A549 (cell line): ENCODE results near the gene COX7A2L.

Source experiments
- CHD2 ChIP-seq: fragments of 150-350 bp; IDR thresholded peaks from 2 replicates; pipeline ENCODE4 v1.6.1; 2014; ENCODE audit warnings: low read length; ENCODE audit not compliant: partially characterized antibody
- EP300 ChIP-seq, 2 experiments: fragments of >200 bp; sonication (Bioruptor Twin); formaldehyde crosslinking; IDR thresholded peaks; 2 replicates in 1 of 2; 3 replicates in 1 of 2; pipeline ENCODE4 v1.6.1; 2016 to 2017
- KDM5A ChIP-seq: fragments of 200-600 bp; sonication (generic); IDR thresholded peaks from 2 replicates; pipeline ENCODE4 v1.6.1; 2016; ENCODE audit warnings: antibody characterized with exemption, mild to moderate bottlenecking
- MYC ChIP-seq: IDR thresholded peaks from 2 replicates; pipeline ENCODE4 v1.6.1; 2012; ENCODE audit warnings: mild to moderate bottlenecking, inconsistent platforms, low read length, improper control_type of control experiment, borderline replicate concordance
- POLR2A ChIP-seq: IDR thresholded peaks from 2 replicates; pipeline ENCODE4 v1.6.1; 2012; ENCODE audit warnings: mild to moderate bottlenecking, low read length
- POLR2AphosphoS2 ChIP-seq: conservative IDR thresholded peaks from 2 replicates; pipeline ENCODE4 v1.6.1; 2012; ENCODE audit warnings: low read length, improper control_type of control experiment, inconsistent platforms
- SREBF2 ChIP-seq: fragments of 450-650 bp; IDR thresholded peaks from 2 replicates; pipeline ENCODE4 v1.6.1; 2014; ENCODE audit warnings: mild to moderate bottlenecking, moderate library complexity
- TF ChIP-seq, protein P1 (sequence below): fragments of >200 bp; sonication (Bioruptor Twin); formaldehyde crosslinking; IDR thresholded peaks from 3 replicates; pipeline ENCODE4 v1.5.1; 2016
- TF ChIP-seq, protein P2 (sequence below): IDR thresholded peaks from 2 replicates; pipeline ENCODE4 v1.6.1; 2012

DNA sequence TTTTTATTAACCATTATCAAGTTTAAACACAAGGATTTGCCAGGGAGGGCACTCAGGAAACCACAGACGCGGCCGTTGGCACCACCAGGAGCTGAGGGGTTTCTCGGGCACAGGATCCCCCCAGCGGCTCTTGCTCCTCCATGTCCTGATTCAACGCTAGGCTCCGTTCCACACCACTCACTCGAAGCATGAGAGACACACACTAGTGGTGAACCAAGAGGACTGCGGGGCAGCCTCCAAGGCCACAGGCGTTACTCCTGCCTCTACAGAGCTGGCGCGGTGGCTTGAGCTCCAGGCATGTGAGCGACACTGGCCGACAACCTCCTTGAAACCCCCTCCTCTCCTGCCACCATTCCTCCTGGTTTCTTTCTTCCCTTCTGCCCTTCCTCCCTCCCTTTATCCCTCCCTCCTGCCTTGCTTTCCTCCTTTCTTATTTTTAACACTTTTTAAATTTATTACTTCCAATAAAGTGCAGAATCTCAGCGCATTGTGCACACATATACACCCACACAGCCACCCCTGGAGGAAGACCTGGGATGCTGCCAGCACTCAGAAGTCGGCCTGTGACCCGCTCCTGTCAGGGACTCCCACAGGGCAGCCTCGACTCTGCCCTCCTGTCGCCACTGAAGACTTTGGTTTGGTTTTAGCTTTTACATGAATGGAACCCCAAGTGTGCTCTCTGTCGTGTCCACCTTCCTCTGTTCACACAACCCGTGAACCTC, 21.7 kb downstream of the COX7A2L start:
- TF ChIP-seq, protein P1, sequence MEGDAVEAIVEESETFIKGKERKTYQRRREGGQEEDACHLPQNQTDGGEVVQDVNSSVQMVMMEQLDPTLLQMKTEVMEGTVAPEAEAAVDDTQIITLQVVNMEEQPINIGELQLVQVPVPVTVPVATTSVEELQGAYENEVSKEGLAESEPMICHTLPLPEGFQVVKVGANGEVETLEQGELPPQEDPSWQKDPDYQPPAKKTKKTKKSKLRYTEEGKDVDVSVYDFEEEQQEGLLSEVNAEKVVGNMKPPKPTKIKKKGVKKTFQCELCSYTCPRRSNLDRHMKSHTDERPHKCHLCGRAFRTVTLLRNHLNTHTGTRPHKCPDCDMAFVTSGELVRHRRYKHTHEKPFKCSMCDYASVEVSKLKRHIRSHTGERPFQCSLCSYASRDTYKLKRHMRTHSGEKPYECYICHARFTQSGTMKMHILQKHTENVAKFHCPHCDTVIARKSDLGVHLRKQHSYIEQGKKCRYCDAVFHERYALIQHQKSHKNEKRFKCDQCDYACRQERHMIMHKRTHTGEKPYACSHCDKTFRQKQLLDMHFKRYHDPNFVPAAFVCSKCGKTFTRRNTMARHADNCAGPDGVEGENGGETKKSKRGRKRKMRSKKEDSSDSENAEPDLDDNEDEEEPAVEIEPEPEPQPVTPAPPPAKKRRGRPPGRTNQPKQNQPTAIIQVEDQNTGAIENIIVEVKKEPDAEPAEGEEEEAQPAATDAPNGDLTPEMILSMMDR, result no peak
- TF ChIP-seq EP300 (IDR thresholded peaks at IDR 0.05) (no peak), POLR2A (no peak), CHD2 (no peak), SREBF2 (no peak), KDM5A (no peak), MYC (no peak), POLR2AphosphoS2 (no peak)
- TF ChIP-seq, protein P2, sequence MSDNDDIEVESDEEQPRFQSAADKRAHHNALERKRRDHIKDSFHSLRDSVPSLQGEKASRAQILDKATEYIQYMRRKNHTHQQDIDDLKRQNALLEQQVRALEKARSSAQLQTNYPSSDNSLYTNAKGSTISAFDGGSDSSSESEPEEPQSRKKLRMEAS, result no peak
